GM12872 (cell line): ENCODE data around the gene GXYLT2.

ENCODE experiments used
- CTCF ChIP-seq: IDR thresholded peaks from 3 replicates; pipeline ENCODE4 v1.5.1; 2011; ENCODE audit warnings: low read depth, mild to moderate bottlenecking, low read length, moderate library complexity; ENCODE audit not compliant: insufficient read depth

The GXYLT2 gene

GRCh38 chr3:72977060-72977808 lies 89.4 kb downstream of the GXYLT2 start:
- TF ChIP-seq CTCF: peak; percentile 22; the same call in 1 of the 3 replicates

- no peak for TF ChIP-seq CTCF
These were observed 94.9 kb downstream of the GXYLT2 start for GRCh38 chr3:72982609-72983366.

- TF ChIP-seq CTCF: no peak
These were observed 97.7 kb downstream of the GXYLT2 start for GRCh38 chr3:72985576-72985975.

GRCh38 chr3:72990701-72991395 lies 103.0 kb downstream of the GXYLT2 start:
- TF ChIP-seq CTCF: no peak

GRCh38 chr3:72991522-72991921 lies 103.7 kb downstream of the GXYLT2 start:
- no peak for TF ChIP-seq CTCF

GRCh38 chr3:72993391-72993790 lies 105.5 kb downstream of the GXYLT2 start:
- TF ChIP-seq CTCF: no peak

GRCh38 chr3:72995337-72995736 lies 107.5 kb downstream of the GXYLT2 start:
- no peak for TF ChIP-seq CTCF
